GM23338 (cell line): ENCODE data around the gene SULT1A1. TPM values are rescaled to one million over a fixed set of nuclear protein-coding genes. Genes with fewer than 3 reads are reported as not detected.

ENCODE experiments used
- ATAC-seq: fragments of 200-7000 bp; cut with Tn5 transposase; 3 replicates; pipeline ENCODE4 v1.9.1; 2020
- DNase-seq: peaks from one replicate; pipeline ENCODE4 v3.0.0-alpha.2; 2015; ENCODE audit warnings: low spot score
- H2AFZ ChIP-seq: fragments of 200-600 bp; sonication (generic); 2 replicates; pipeline ENCODE4 v1.8.0; 2016; ENCODE audit warnings: antibody characterized with exemption, mild to moderate bottlenecking, moderate library complexity
- H3F3A ChIP-seq: fragments of 200-600 bp; sonication (generic); replicated peaks from 2 replicates; pipeline ENCODE4 v1.8.0; 2017; ENCODE audit warnings: antibody characterized with exemption, mixed run types, low read depth
- H3K27ac ChIP-seq: fragments of 200-600 bp; sonication (generic); 2 replicates; pipeline ENCODE4 v1.6.1; 2016; ENCODE audit warnings: low read depth
- H3K27me3 ChIP-seq: fragments of 200-600 bp; sonication (generic); 2 replicates; pipeline ENCODE4 v1.8.0; 2016; ENCODE audit warnings: mild to moderate bottlenecking, mixed run types, moderate library complexity; ENCODE audit not compliant: insufficient read depth
- H3K36me3 ChIP-seq: fragments of 200-600 bp; sonication (generic); 2 replicates; pipeline ENCODE4 v1.8.0; 2016; ENCODE audit warnings: mild to moderate bottlenecking; ENCODE audit not compliant: insufficient read depth
- H3K4me1 ChIP-seq: fragments of 200-600 bp; sonication (generic); 2 replicates; pipeline ENCODE4 v1.8.0; 2016; ENCODE audit warnings: mild to moderate bottlenecking, moderate library complexity; ENCODE audit not compliant: insufficient read depth
- H3K4me2 ChIP-seq: fragments of 200-600 bp; sonication (generic); 2 replicates; pipeline ENCODE4 v1.7.1; 2017; ENCODE audit warnings: mixed run types
- H3K4me3 ChIP-seq: fragments of 200-600 bp; sonication (generic); 2 replicates; pipeline ENCODE4 v1.6.1; 2016; ENCODE audit warnings: mixed run types
- H3K79me2 ChIP-seq: fragments of 200-600 bp; sonication (generic); replicated peaks from 2 replicates; pipeline ENCODE4 v1.8.0; 2017; ENCODE audit warnings: mild to moderate bottlenecking; ENCODE audit not compliant: insufficient read depth
- H3K9me2 ChIP-seq: fragments of 200-600 bp; sonication (generic); 2 replicates; pipeline ENCODE4 v1.8.0; 2017; ENCODE audit not compliant: insufficient read depth
- H4K20me1 ChIP-seq: fragments of 200-600 bp; sonication (generic); replicated peaks from 2 replicates; pipeline ENCODE4 v1.8.0; 2017; ENCODE audit warnings: mild to moderate bottlenecking; ENCODE audit not compliant: insufficient read depth
- H3K27ac Mint-ChIP-seq: 2 replicates; pipeline ENCODE4 v1.8.0; 2020; ENCODE audit warnings: inconsistent platforms, mild to moderate bottlenecking, moderate library complexity, mixed read lengths
- H3K27me3 Mint-ChIP-seq: 3 replicates; pipeline ENCODE4 v1.8.0; 2022; ENCODE audit warnings: low read depth, mild to moderate bottlenecking, moderate library complexity, mixed read lengths, inconsistent platforms; ENCODE audit not compliant: insufficient read depth, poor library complexity
- H3K36me3 Mint-ChIP-seq: 3 replicates; pipeline ENCODE4 v1.8.0; 2021; ENCODE audit warnings: low read depth, mild to moderate bottlenecking, inconsistent platforms, moderate library complexity, mixed read lengths
- H3K4me1 Mint-ChIP-seq: 3 replicates; pipeline ENCODE4 v1.8.0; 2020; ENCODE audit warnings: mild to moderate bottlenecking, inconsistent platforms, mixed read lengths
- H3K4me3 Mint-ChIP-seq: 3 replicates; pipeline ENCODE4 v1.8.0; 2021; ENCODE audit warnings: moderate library complexity, mild to moderate bottlenecking, inconsistent platforms, mixed read lengths
- H3K9me3 Mint-ChIP-seq: 3 replicates; pipeline ENCODE4 v1.8.0; 2020; ENCODE audit warnings: moderate library complexity, mild to moderate bottlenecking, inconsistent platforms, mixed read lengths
- CREB1 ChIP-seq: fragments of 250-450 bp; sonication (Bioruptor Pico); IDR thresholded peaks from 2 replicates; pipeline ENCODE4 v1.5.0; 2020; ENCODE audit warnings: low read depth, mild to moderate bottlenecking, moderate library complexity
- CTCF ChIP-seq, 2 experiments: fragments of 200-600 bp in 1 of 2; sonication (generic) in 1 of 2; conservative IDR thresholded peaks; 2 replicates each; pipeline versions ENCODE4 v1.5.1 to v1.6.1; 2016 to 2017; ENCODE audit warnings: antibody characterized with exemption in 2 of 2, low read depth in 2 of 2, mild to moderate bottlenecking in 2 of 2, moderate library complexity in 1 of 2
- ETS1 ChIP-seq: IDR thresholded peaks from 2 replicates; pipeline ENCODE4 v1.6.1; 2016; ENCODE audit warnings: antibody characterized with exemption
- EZH2phosphoT487 ChIP-seq: fragments of 200-600 bp; sonication (generic); IDR thresholded peaks from one replicate; pipeline ENCODE4 v1.8.1; 2018; ENCODE audit warnings: antibody characterized with exemption; ENCODE audit not compliant: unreplicated experiment
- JUNB ChIP-seq: IDR thresholded peaks from one replicate; pipeline ENCODE4 v1.6.1; 2016; ENCODE audit warnings: antibody characterized with exemption; ENCODE audit not compliant: unreplicated experiment
- POLR2AphosphoS5 ChIP-seq: IDR thresholded peaks from 2 replicates; pipeline ENCODE4 v1.6.1; 2016; ENCODE audit warnings: antibody characterized with exemption, low read depth
- REST ChIP-seq: IDR thresholded peaks from one replicate; pipeline ENCODE4 v1.6.1; 2018; ENCODE audit warnings: antibody characterized with exemption; ENCODE audit not compliant: unreplicated experiment
- STAT1 ChIP-seq: IDR thresholded peaks from one replicate; pipeline ENCODE4 v1.6.1; 2016; ENCODE audit warnings: antibody characterized with exemption; ENCODE audit not compliant: unreplicated experiment
- ZNF331 ChIP-seq: fragments of 250-450 bp; sonication (Bioruptor Pico); IDR thresholded peaks from 2 replicates; pipeline ENCODE4 v1.5.0; 2020; ENCODE audit warnings: low read depth, mild to moderate bottlenecking, moderate library complexity
- polyA plus RNA-seq: library from polyadenylated mRNA; unstranded; fragments of >200 nt; fragmentation: Nextera tagmentation; extraction: Ambion mirVana; gene quantifications from 2 replicates; pipeline ENCODE4 v1.2.1, GENCODE V29; 2016
- total RNA-seq: library from RNA; depleted of rRNA; stranded (reverse); fragments of >200 nt; shearing (Covaris generic); gene quantifications from 2 replicates; pipeline ENCODE4 v1.2.3, GENCODE V29; 2014

Gene SULT1A1
- total and polyA plus RNA-seq, 2 experiments from 2014 or later, result 1.7 to 2.4 TPM

GRCh38 chr16:28607116-28607623 lies 2.7 kb downstream of the SULT1A1 start (continued):
- TF ChIP-seq REST, result no peak
- TF ChIP-seq JUNB, result no peak
- no peak for TF ChIP-seq STAT1
- no peak for TF ChIP-seq ETS1
- TF ChIP-seq EZH2phosphoT487, result no peak
- no peak for TF ChIP-seq ZNF331 (CRISPR knock-in tag)
- TF ChIP-seq CREB1 (CRISPR knock-in tag), result no peak
- TF ChIP-seq CTCF (conservative IDR thresholded peaks at IDR 0.05; ENCODE audit: low read depth in 2 of 2), result no peak

GRCh38 chr16:28606291-28607115 lies 3.3 kb downstream of the SULT1A1 start:
- Histone ChIP-seq H3F3A (no peaks in the 10 kb centered on the region), H3K9me2 (no peaks in the 10 kb centered on the region), H2AFZ (no peak overlapping the region), H3K4me3 (no peak overlapping the region), H3K27ac (no peak overlapping the region), H3K4me1 (no peaks in the 10 kb centered on the region; the same call in 1 of the 2 replicates), H3K79me2 (no peaks in the 10 kb centered on the region), H3K4me2 (no peak overlapping the region), H3K27me3 (no peaks in the 10 kb centered on the region), H3K36me3 (no peaks in the 10 kb centered on the region), H4K20me1 (no peaks in the 10 kb centered on the region)
- Mint-ChIP-seq H3K36me3 (no peaks in the 10 kb centered on the region), H3K4me1 (peaks cover 15% of the 10 kb centered on the region; the same call in 2 of the 3 replicates), H3K4me3 (no peak overlapping the region), H3K27me3 (peaks cover 8% of the 10 kb centered on the region), H3K27ac (no peak overlapping the region), H3K9me3 (no peaks in the 10 kb centered on the region)
- ATAC-seq, result no peak
- no peak for DNase-seq
- TF ChIP-seq ZNF331 (CRISPR knock-in tag) (no peak), JUNB (no peak), CTCF (conservative IDR thresholded peaks at IDR 0.05; ENCODE audit: low read depth in 2 of 2) (no peak), ETS1 (no peak), POLR2AphosphoS5 (no peak), EZH2phosphoT487 (no peak)
